H9 (cell line): ENCODE measurements around the gene NXN. TPM values are rescaled to one million over a fixed set of nuclear protein-coding genes. Genes with fewer than 3 reads are reported as not detected.
"Not testable (repeated sequence)": the region's sequence is repeated elsewhere in the genome, so short reads cannot be mapped to it uniquely, and the experiment has no call there.

Experiments used
- DNase-seq: peaks from one replicate; pipeline ENCODE4 v3.0.0-alpha.2; 2017
- H2AFZ ChIP-seq: one replicate; pipeline ENCODE4 v1.6.1; 2013; ENCODE audit warnings: mild to moderate bottlenecking, low read length, control low read depth, moderate library complexity
- H2AK5ac ChIP-seq: 2 replicates; pipeline ENCODE4 v1.6.1; 2013; ENCODE audit warnings: low read length, control low read depth, mixed read lengths; ENCODE audit not compliant: insufficient read length
- H2BK120ac ChIP-seq: one replicate; pipeline ENCODE4 v1.6.1; 2013; ENCODE audit warnings: low read depth, mild to moderate bottlenecking, low read length, control low read depth, inconsistent platforms; ENCODE audit not compliant: poor library complexity, severe bottlenecking
- H2BK12ac ChIP-seq: 2 replicates; pipeline ENCODE4 v1.6.1; 2013; ENCODE audit warnings: low read length, control low read depth, mixed read lengths, low read depth; ENCODE audit not compliant: insufficient read length
- H2BK15ac ChIP-seq: 2 replicates; pipeline ENCODE4 v1.6.1; 2013; ENCODE audit warnings: low read depth, low read length, control low read depth
- H2BK20ac ChIP-seq: one replicate; pipeline ENCODE4 v1.6.1; 2013; ENCODE audit warnings: low read depth, mild to moderate bottlenecking, low read length, control low read depth, inconsistent platforms; ENCODE audit not compliant: poor library complexity, severe bottlenecking
- H2BK5ac ChIP-seq: 2 replicates; pipeline ENCODE4 v1.6.1; 2013; ENCODE audit warnings: low read length, control low read depth, mixed read lengths; ENCODE audit not compliant: insufficient read length
- H3K14ac ChIP-seq: 2 replicates; pipeline ENCODE4 v1.6.1; 2013; ENCODE audit warnings: low read length, control low read depth; ENCODE audit not compliant: insufficient read depth
- H3K18ac ChIP-seq: 2 replicates; pipeline ENCODE4 v1.6.1; 2013; ENCODE audit warnings: low read depth, mild to moderate bottlenecking, mixed read lengths, low read length, control low read depth; ENCODE audit not compliant: insufficient read length
- H3K23ac ChIP-seq: 2 replicates; pipeline ENCODE4 v1.6.1; 2013; ENCODE audit warnings: low read length, control low read depth, mixed read lengths, low read depth; ENCODE audit not compliant: insufficient read length
- H3K23me2 ChIP-seq: 2 replicates; pipeline ENCODE4 v1.6.1; 2013; ENCODE audit warnings: low read depth, mild to moderate bottlenecking, mixed read lengths, low read length, control low read depth; ENCODE audit not compliant: insufficient read length, poor library complexity, severe bottlenecking
- H3K27ac ChIP-seq: 2 replicates; pipeline ENCODE4 v1.5.1; 2013; ENCODE audit warnings: low read length, control low read depth, mixed read lengths, low read depth; ENCODE audit not compliant: insufficient read length
- H3K27me3 ChIP-seq: 2 replicates; pipeline ENCODE4 v1.6.1; 2013; ENCODE audit warnings: low read length, control low read depth, inconsistent platforms; ENCODE audit not compliant: insufficient read depth
- H3K4ac ChIP-seq: 2 replicates; pipeline ENCODE4 v1.6.1; 2013; ENCODE audit warnings: low read depth, mild to moderate bottlenecking, control low read depth, inconsistent platforms, low read length, moderate library complexity
- H3K4me1 ChIP-seq: 2 replicates; pipeline ENCODE4 v1.6.1; 2013; ENCODE audit warnings: low read length, control low read depth, inconsistent platforms; ENCODE audit not compliant: insufficient read depth
- H3K4me2 ChIP-seq: 2 replicates; pipeline ENCODE4 v1.6.1; 2013; ENCODE audit warnings: low read length, control low read depth, mixed read lengths; ENCODE audit not compliant: insufficient read length, insufficient read depth
- H3K56ac ChIP-seq: 2 replicates; pipeline ENCODE4 v1.6.1; 2013; ENCODE audit warnings: low read depth, mild to moderate bottlenecking, mixed read lengths, low read length, control low read depth; ENCODE audit not compliant: insufficient read length
- H3K79me1 ChIP-seq: 2 replicates; pipeline ENCODE4 v1.6.1; 2013; ENCODE audit warnings: low read depth, mild to moderate bottlenecking, moderate library complexity, low read length, control low read depth, inconsistent platforms; ENCODE audit not compliant: insufficient read depth, poor library complexity, severe bottlenecking
- H3K79me2 ChIP-seq: 2 replicates; pipeline ENCODE4 v1.6.1; 2013; ENCODE audit warnings: low read length, control low read depth, inconsistent platforms; ENCODE audit not compliant: insufficient read depth
- H3K9ac ChIP-seq: 2 replicates; pipeline ENCODE4 v1.6.1; 2013; ENCODE audit warnings: low read length, control low read depth, mixed read lengths; ENCODE audit not compliant: insufficient read length; ENCODE audit errors: extremely low read depth
- H3K9me3 ChIP-seq: one replicate; pipeline ENCODE4 v1.6.1; 2013; ENCODE audit warnings: low read depth, low read length, inconsistent platforms; ENCODE audit not compliant: control insufficient read depth
- H3T11ph ChIP-seq: one replicate; pipeline ENCODE4 v1.6.1; 2013; ENCODE audit warnings: mild to moderate bottlenecking, low read length, control low read depth, inconsistent platforms
- H4K20me1 ChIP-seq: one replicate; pipeline ENCODE4 v1.6.1; 2013; ENCODE audit not compliant: control insufficient read depth, insufficient read length, insufficient read depth
- H4K5ac ChIP-seq: 2 replicates; pipeline ENCODE4 v1.6.1; 2013; ENCODE audit warnings: low read depth, mild to moderate bottlenecking, mixed read lengths, low read length, control low read depth; ENCODE audit not compliant: insufficient read length
- H4K8ac ChIP-seq: replicated peaks from 2 replicates; pipeline ENCODE4 v1.6.1; 2013; ENCODE audit warnings: low read length, control low read depth, mixed read lengths, low read depth; ENCODE audit not compliant: insufficient read length
- H4K91ac ChIP-seq: 2 replicates; pipeline ENCODE4 v1.6.1; 2013; ENCODE audit warnings: low read depth, mild to moderate bottlenecking, moderate library complexity, mixed read lengths, low read length, control low read depth; ENCODE audit not compliant: insufficient read length
- H3K27ac Mint-ChIP-seq, 3 experiments: 2 replicates in 2 of 3; 3 replicates in 1 of 3; pipeline ENCODE4 v1.8.0; 2020 to 2021; ENCODE audit warnings: mixed read lengths in 3 of 3, mild to moderate bottlenecking in 1 of 3, moderate library complexity in 1 of 3
- H3K27me3 Mint-ChIP-seq: 2 replicates; pipeline ENCODE4 v1.8.0; 2021; ENCODE audit warnings: low read depth, mild to moderate bottlenecking, moderate library complexity, mixed read lengths
- H3K36me3 Mint-ChIP-seq, 3 experiments: 2 replicates in 2 of 3; 3 replicates in 1 of 3; pipeline ENCODE4 v1.8.0; 2020 to 2021; ENCODE audit warnings: low read depth in 3 of 3, mixed read lengths in 3 of 3; ENCODE audit not compliant: insufficient read depth in 1 of 3
- H3K4me1 Mint-ChIP-seq, 2 experiments: 2 replicates each; pipeline ENCODE4 v1.8.0; 2020; ENCODE audit warnings: mixed read lengths in 2 of 2
- H3K4me3 Mint-ChIP-seq, 2 experiments: 2 replicates in 1 of 2; 3 replicates in 1 of 2; pipeline ENCODE4 v1.8.0; 2020 to 2021; ENCODE audit warnings: mild to moderate bottlenecking in 2 of 2, mixed read lengths in 2 of 2, moderate library complexity in 1 of 2
- H3K9me3 Mint-ChIP-seq, 2 experiments: 2 replicates in 1 of 2; 3 replicates in 1 of 2; pipeline ENCODE4 v1.8.0; 2020; ENCODE audit warnings: mild to moderate bottlenecking in 2 of 2, mixed read lengths in 2 of 2, moderate library complexity in 1 of 2
- whole genome bisulfite sequencing: extraction: QIAGEN DNeasy Blood & Tissue Kit; methylation state at CpG from one replicate; pipeline ENCODE4 v1.1.7; 2013; ENCODE audit warnings: missing lambda C conversion rate, low lambda C conversion rate, mixed read lengths; ENCODE audit not compliant: insufficient read length; ENCODE audit errors: extremely low coverage; 5-methylcytosine and 5-hydroxymethylcytosine counted together
- total RNA-seq: library from RNA; stranded (reverse); gene quantifications from 2 replicates; pipeline ENCODE4 v1.2.1, GENCODE V29; 2021
- TF ChIP-seq, protein P1 (sequence below): fragments of 200-600 bp; sonication (generic); conservative IDR thresholded peaks from 3 replicates; pipeline ENCODE4 v1.8.0; 2021; ENCODE audit warnings: antibody characterized with exemption, mild to moderate bottlenecking

The NXN gene
- total RNA-seq, 1 experiment from 2014 or later = 93.6 TPM

DNA sequence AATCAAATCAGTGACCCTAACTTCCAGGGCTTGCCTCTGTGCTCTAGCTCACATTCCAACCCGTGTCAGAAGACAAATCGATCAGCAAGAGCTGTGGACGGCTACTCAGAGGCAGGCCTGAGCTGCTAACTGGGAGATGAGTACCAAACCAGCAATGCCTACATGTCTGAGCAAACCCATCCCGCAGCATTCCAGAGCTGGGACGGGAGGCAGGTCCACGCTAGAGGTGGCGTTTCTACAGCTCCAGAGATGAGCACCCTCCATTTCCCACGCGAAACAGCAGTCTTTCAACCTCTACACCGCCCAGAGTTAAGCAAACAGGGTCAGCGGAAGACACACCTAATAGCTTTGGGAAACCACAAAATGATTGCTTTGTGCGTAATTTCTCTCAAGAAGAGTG is 6.5 kb downstream of the NXN start:
- no peak overlapping the region for H2BK15ac ChIP-seq
- H3K27me3 ChIP-seq = no peaks in the 10 kb centered on the region
- H3K9me3 ChIP-seq = no peaks in the 10 kb centered on the region
- no peak overlapping the region for H2AFZ ChIP-seq
- WGBS = no CpG with 5 or more reads among the region's 12 CpGs
- H3K27ac Mint-ChIP-seq = peak overlapping the region; percentile 6 to 37 (median 21); a peak in 5 of 7 replicates
- H3K9me3 Mint-ChIP-seq = no peaks in the 10 kb centered on the region; a peak in 1 of 5 replicates
- no peak overlapping the region for H4K91ac ChIP-seq
- H2AK5ac ChIP-seq = no peak overlapping the region
- H3K4me1 ChIP-seq = peaks cover 11% of the 10 kb centered on the region
- no peak overlapping the region for H3K27ac ChIP-seq
- no peak overlapping the region for H2BK12ac ChIP-seq
- H3K23ac ChIP-seq = no peak overlapping the region
- H4K8ac ChIP-seq = no peak overlapping the region
- no peak overlapping the region for H3K18ac ChIP-seq
- no peak overlapping the region for H3T11ph ChIP-seq
- H2BK120ac ChIP-seq = no peak overlapping the region
- H3K9ac ChIP-seq = no peak overlapping the region
- H3K4ac ChIP-seq = no peak overlapping the region
- H3K27me3 Mint-ChIP-seq = no peaks in the 10 kb centered on the region
- no peak overlapping the region for H4K5ac ChIP-seq
- H2BK20ac ChIP-seq = no peak overlapping the region
- no peak overlapping the region for H3K4me3 Mint-ChIP-seq
- H4K20me1 ChIP-seq = no peaks in the 10 kb centered on the region
- peaks cover 6% of the 10 kb centered on the region for H3K23me2 ChIP-seq
- H3K4me2 ChIP-seq = no peak overlapping the region
- H3K79me2 ChIP-seq = peaks cover 44% of the 10 kb centered on the region
- no peak overlapping the region for H3K56ac ChIP-seq
- no peak overlapping the region for H2BK5ac ChIP-seq
- TF ChIP-seq, protein P1, sequence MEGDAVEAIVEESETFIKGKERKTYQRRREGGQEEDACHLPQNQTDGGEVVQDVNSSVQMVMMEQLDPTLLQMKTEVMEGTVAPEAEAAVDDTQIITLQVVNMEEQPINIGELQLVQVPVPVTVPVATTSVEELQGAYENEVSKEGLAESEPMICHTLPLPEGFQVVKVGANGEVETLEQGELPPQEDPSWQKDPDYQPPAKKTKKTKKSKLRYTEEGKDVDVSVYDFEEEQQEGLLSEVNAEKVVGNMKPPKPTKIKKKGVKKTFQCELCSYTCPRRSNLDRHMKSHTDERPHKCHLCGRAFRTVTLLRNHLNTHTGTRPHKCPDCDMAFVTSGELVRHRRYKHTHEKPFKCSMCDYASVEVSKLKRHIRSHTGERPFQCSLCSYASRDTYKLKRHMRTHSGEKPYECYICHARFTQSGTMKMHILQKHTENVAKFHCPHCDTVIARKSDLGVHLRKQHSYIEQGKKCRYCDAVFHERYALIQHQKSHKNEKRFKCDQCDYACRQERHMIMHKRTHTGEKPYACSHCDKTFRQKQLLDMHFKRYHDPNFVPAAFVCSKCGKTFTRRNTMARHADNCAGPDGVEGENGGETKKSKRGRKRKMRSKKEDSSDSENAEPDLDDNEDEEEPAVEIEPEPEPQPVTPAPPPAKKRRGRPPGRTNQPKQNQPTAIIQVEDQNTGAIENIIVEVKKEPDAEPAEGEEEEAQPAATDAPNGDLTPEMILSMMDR = no peak
- peaks cover 60 to 69% of the 10 kb centered on the region in 2 experiments for H3K4me1 Mint-ChIP-seq
- H3K14ac ChIP-seq = no peak overlapping the region
- H3K79me1 ChIP-seq = peaks cover 6% of the 10 kb centered on the region
- peak; percentile 75 for DNase-seq
- peaks cover 9 to 24% (median 22%) of the 10 kb centered on the region in 3 experiments for H3K36me3 Mint-ChIP-seq

DNA sequence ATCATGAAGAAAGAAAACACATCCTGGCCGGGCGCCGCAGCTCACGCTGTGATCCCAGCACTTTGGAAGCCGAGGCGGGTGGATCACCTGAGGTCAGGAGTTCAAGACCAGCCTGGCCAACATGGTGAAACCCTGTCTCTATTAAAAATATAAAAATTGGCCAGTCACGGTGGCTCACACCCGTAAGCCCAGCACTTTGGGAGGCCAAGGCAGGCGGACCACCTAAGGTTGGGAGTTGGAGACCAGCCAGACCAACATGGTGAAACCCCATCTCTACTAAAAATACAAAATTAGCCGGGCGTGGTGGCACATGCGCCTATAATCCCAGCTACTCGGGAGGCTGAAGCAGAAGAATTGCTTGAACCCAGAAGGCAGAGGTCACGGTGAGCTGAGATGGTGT is 7.7 kb downstream of the NXN start:
- H3K23me2 ChIP-seq, H3K27ac ChIP-seq, H2BK5ac ChIP-seq, H2BK20ac ChIP-seq, H2BK15ac ChIP-seq, H3K14ac ChIP-seq, H4K20me1 ChIP-seq, H3K56ac ChIP-seq, H3K27me3 ChIP-seq, H4K91ac ChIP-seq, H2BK12ac ChIP-seq, H3T11ph ChIP-seq, H3K9ac ChIP-seq, H3K18ac ChIP-seq, H3K27ac Mint-ChIP-seq, H3K4me2 ChIP-seq, H3K9me3 ChIP-seq, DNase-seq, H4K8ac ChIP-seq, H2AFZ ChIP-seq, H2AK5ac ChIP-seq, H2BK120ac ChIP-seq, H3K4me1 ChIP-seq, H3K9me3 Mint-ChIP-seq, H3K23ac ChIP-seq, H3K4ac ChIP-seq, H3K27me3 Mint-ChIP-seq, H4K5ac ChIP-seq, H3K4me3 Mint-ChIP-seq: not testable (repeated sequence)
- H3K79me2 ChIP-seq = peaks cover 36% of the 10 kb centered on the region; the same call in 1 of the 2 replicates
- peaks cover 11 to 33% (median 29%) of the 10 kb centered on the region in 3 experiments for H3K36me3 Mint-ChIP-seq
- no CpG with 5 or more reads among the region's 14 CpGs for WGBS
- peaks cover 54 to 66% of the 10 kb centered on the region in 2 experiments for H3K4me1 Mint-ChIP-seq
- H3K79me1 ChIP-seq = peaks cover 13% of the 10 kb centered on the region
